GM12878 (cell line): Measurements from ENCODE around the gene ACP4. TPM values are rescaled to one million over a fixed set of nuclear protein-coding genes. Genes with fewer than 3 reads are reported as not detected.

Source experiments
- ATAC-seq: fragments of 200-7000 bp; cut with Tn5 transposase; 3 replicates; pipeline ENCODE4 v1.9.1; 2020; ENCODE audit warnings: mild to moderate bottlenecking, moderate library complexity
- BruUV-seq: library from RNA; stranded (reverse); fragments of 400-500 nt; replicated peaks from 2 replicates; lab custom pipeline; 2021; lab: Mats Ljungman, UMichigan
- CTCF ChIA-PET: fragments of 300-600 bp; sonication (Branson Sonifier 250); formaldehyde crosslinking; extraction: SDS; loops from one replicate; lab custom pipeline; 2021; ENCODE audit warnings: inconsistent platforms; lab: Yijun Ruan, JAX
- POLR2A ChIA-PET: fragments of 350-600 bp; formaldehyde crosslinking; extraction: SDS; loops from one replicate; lab custom pipeline; 2021; ENCODE audit warnings: inconsistent platforms; lab: Charles Lee
- RAD21 ChIA-PET: fragments of 300-600 bp; sonication (Branson Sonifier 250); formaldehyde crosslinking; loops from one replicate; lab custom pipeline; 2023; ENCODE audit warnings: antibody characterized with exemption; ENCODE audit not compliant: unreplicated experiment; lab: Charles Lee
- SMC1A ChIA-PET: fragments of 300-600 bp; sonication (Branson Sonifier 250); formaldehyde crosslinking; loops from one replicate; lab custom pipeline; 2023; ENCODE audit not compliant: unreplicated experiment, uncharacterized antibody; lab: Charles Lee
- DNase-seq: peaks from one replicate; pipeline ENCODE4 v3.0.0-alpha.2; 2011; ENCODE audit warnings: low read depth, low spot score
- FAIRE-seq: peaks from 3 replicates; lab custom pipeline; 2011; peaks lifted over from hg19 to GRCh38; lab: Jason Lieb, UNC
- H2AFZ ChIP-seq: 2 replicates; pipeline ENCODE4 v1.6.0; 2011; ENCODE audit warnings: low read depth, low read length, control low read depth; ENCODE audit not compliant: control insufficient read depth
- H3K27ac ChIP-seq: 2 replicates; pipeline ENCODE4 v1.5.1; 2011; ENCODE audit warnings: control low read depth; ENCODE audit not compliant: control insufficient read depth, insufficient read depth
- H3K27me3 ChIP-seq, 2 experiments: replicated peaks in 1 of 2; 2 replicates each; pipeline versions ENCODE4 v1.6.0 to v1.6.1; 2011; ENCODE audit warnings: low read length in 1 of 2; ENCODE audit not compliant: control insufficient read depth in 2 of 2, insufficient read depth in 2 of 2
- H3K36me3 ChIP-seq, 2 experiments: 2 replicates each; pipeline ENCODE4 v1.5.1; 2011; ENCODE audit warnings: low read length in 1 of 2; ENCODE audit not compliant: control insufficient read depth in 2 of 2, insufficient read depth in 2 of 2
- H3K4me1 ChIP-seq: 2 replicates; pipeline ENCODE4 v1.6.1; 2011; ENCODE audit warnings: mild to moderate bottlenecking, low read length, moderate library complexity, mixed read lengths; ENCODE audit not compliant: control insufficient read depth, insufficient read depth
- H3K4me2 ChIP-seq: 2 replicates; pipeline ENCODE4 v1.6.0; 2011; ENCODE audit warnings: control low read depth; ENCODE audit not compliant: control insufficient read depth, insufficient read depth
- H3K4me3 ChIP-seq: fragments of 200-600 bp; sonication (generic); 2 replicates; pipeline ENCODE4 v1.5.1; 2016
- H3K79me2 ChIP-seq: 2 replicates; pipeline ENCODE4 v1.6.0; 2011; ENCODE audit warnings: low read length; ENCODE audit not compliant: control insufficient read depth, insufficient read depth
- H3K9ac ChIP-seq: 2 replicates; pipeline ENCODE4 v1.8.0; 2011; ENCODE audit warnings: low read length, control low read depth, mixed read lengths; ENCODE audit not compliant: control insufficient read depth, insufficient read depth
- H3K9me3 ChIP-seq: replicated peaks from 3 replicates; pipeline ENCODE4 v1.5.1; 2011; ENCODE audit warnings: mild to moderate bottlenecking, low read length; ENCODE audit not compliant: control insufficient read depth, insufficient read depth
- H4K20me1 ChIP-seq: 2 replicates; pipeline ENCODE4 v1.6.0; 2011; ENCODE audit not compliant: control insufficient read depth, insufficient read depth
- POLR2A ChIP-seq: IDR thresholded peaks from 2 replicates; pipeline ENCODE4 v1.6.1; 2011; ENCODE audit warnings: low read depth, mild to moderate bottlenecking, low read length
- SP1 ChIP-seq: IDR thresholded peaks from one replicate; pipeline ENCODE4 v1.6.1; 2011; ENCODE audit warnings: low read depth, low read length
- WGBS: methylation state at CpG from one replicate; pipeline ENCODE4 v1.1.6; 2016; ENCODE audit warnings: low lambda C conversion rate; ENCODE audit not compliant: insufficient replicate concordance, insufficient coverage; ENCODE audit errors: missing lambda C conversion rate; 5-methylcytosine and 5-hydroxymethylcytosine counted together
- in situ Hi-C: fragments of 300-500 bp; cut with MboI; formaldehyde crosslinking; loops from 9 replicates; pipeline ENCODE4 v1.14.3; 2018; ENCODE audit warnings: mixed read lengths
- intact Hi-C: fragments of 100-400 bp; cut with micrococcal nuclease; formaldehyde crosslinking; loops from one replicate; pipeline ENCODE4 v1.14.2; 2022; ENCODE audit not compliant: unreplicated experiment
- polyA plus RNA-seq, 11 experiments: library from polyadenylated mRNA; depleted of rRNA in 4 of 11; unstranded in 6 of 11; stranded (reverse) in 5 of 11; fragments of >200 nt; fragmentation: Nextera tagmentation in 4 of 11; fragmentation: Illumina TruSeq in 1 of 11; extraction: Ambion mirVana in 4 of 11; extraction: Trizol in 1 of 11; gene quantifications; 1 replicate in 1 of 11; 2 replicates in 10 of 11; pipeline versions ENCODE4 v1.2.1 to v1.2.3, GENCODE V29; 2011 to 2016; ENCODE audit warnings: inconsistent platforms in 2 of 11, missing spikeins in 2 of 11, low read depth in 1 of 11
- total RNA-seq, 4 experiments: library from RNA; depleted of rRNA in 3 of 4; stranded (reverse); fragments of >200 nt in 3 of 4; fragmentation: Illumina TruSeq in 1 of 4; extraction: Trizol in 1 of 4; gene quantifications; 2 replicates each; pipeline versions ENCODE4 v1.2.1 to v1.2.3, GENCODE V29; 2013 to 2021
- TF ChIP-seq, protein P1 (sequence below), 3 experiments: IDR thresholded peaks in 2 of 3; conservative IDR thresholded peaks in 1 of 3; 2 replicates each; pipeline ENCODE4 v1.5.1; 2011; ENCODE audit warnings: low read depth in 3 of 3, low read length in 3 of 3, mild to moderate bottlenecking in 3 of 3, control low read depth in 2 of 3, moderate library complexity in 2 of 3, inconsistent platforms in 1 of 3, mixed read lengths in 1 of 3; ENCODE audit not compliant: control insufficient read depth in 2 of 3, insufficient read depth in 1 of 3; ENCODE audit errors: extremely low read depth in 1 of 3

The ACP4 gene
- total and polyA plus RNA-seq, 10 of the 15 experiments (the other 5 are each of a cell fraction or from before 2014, with no cell fraction given): not detected

DNA sequence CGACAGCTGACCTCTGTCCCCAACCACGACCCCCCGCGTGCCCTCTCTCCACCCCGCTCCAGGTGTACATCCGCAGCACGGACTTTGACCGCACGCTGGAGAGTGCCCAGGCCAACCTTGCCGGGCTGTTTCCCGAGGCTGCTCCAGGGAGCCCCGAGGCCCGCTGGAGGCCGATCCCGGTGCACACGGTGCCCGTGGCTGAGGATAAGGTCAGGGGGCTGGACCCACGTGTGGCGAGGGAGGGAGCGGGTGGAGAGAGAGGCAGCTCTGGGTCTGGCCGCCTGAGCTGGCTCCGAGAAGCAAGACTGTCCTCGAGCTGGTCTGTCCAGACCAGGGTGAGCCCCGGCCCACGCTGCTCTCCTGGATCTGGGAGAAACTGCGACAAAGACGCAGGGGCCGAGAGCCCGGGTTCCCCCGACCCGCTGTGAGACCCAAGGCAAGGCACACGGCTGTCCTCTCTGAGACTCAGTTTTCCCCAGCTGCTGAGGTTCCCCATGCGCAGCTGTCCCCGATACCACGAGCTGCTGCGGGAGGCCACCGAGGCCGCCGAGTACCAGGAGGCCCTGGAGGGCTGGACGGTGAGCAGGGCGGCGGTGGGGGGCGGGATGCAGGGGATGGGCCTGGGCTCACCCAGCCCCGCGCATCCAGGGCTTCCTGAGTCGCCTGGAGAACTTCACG, 1.5 kb downstream of the ACP4 start:
- intact Hi-C loops (no loop called here), in situ Hi-C loops (no loop called here)
- Histone ChIP-seq H3K4me3 (no peak overlapping the region), H3K4me1 (peaks cover 5% of the 10 kb centered on the region), H2AFZ (no peak overlapping the region), H3K79me2 (no peaks in the 10 kb centered on the region), H4K20me1 (no peaks in the 10 kb centered on the region; the same call in 1 of the 2 replicates), H3K4me2 (no peak overlapping the region), H3K36me3 (peaks cover 1 to 5% of the 10 kb centered on the region in 2 experiments; a peak in 3 of 4 replicates), H3K9ac (no peak overlapping the region), H3K27ac (no peak overlapping the region), H3K27me3 (no peaks in the 10 kb centered on the region), H3K9me3 (no peaks in the 10 kb centered on the region)
- ATAC-seq (no peak), FAIRE-seq (no peak), DNase-seq (no peak)
- TF ChIP-seq POLR2A (peak; percentile 64), SP1 (no peak)
- TF ChIP-seq, protein P1, sequence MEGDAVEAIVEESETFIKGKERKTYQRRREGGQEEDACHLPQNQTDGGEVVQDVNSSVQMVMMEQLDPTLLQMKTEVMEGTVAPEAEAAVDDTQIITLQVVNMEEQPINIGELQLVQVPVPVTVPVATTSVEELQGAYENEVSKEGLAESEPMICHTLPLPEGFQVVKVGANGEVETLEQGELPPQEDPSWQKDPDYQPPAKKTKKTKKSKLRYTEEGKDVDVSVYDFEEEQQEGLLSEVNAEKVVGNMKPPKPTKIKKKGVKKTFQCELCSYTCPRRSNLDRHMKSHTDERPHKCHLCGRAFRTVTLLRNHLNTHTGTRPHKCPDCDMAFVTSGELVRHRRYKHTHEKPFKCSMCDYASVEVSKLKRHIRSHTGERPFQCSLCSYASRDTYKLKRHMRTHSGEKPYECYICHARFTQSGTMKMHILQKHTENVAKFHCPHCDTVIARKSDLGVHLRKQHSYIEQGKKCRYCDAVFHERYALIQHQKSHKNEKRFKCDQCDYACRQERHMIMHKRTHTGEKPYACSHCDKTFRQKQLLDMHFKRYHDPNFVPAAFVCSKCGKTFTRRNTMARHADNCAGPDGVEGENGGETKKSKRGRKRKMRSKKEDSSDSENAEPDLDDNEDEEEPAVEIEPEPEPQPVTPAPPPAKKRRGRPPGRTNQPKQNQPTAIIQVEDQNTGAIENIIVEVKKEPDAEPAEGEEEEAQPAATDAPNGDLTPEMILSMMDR (IDR thresholded peaks at IDR 0.05 in 2 of 3, conservative IDR thresholded peaks at IDR 0.05 in 1 of 3; ENCODE audit: control insufficient read depth in 2 of 3, extremely low read depth in 1 of 3, insufficient read depth in 1 of 3, low read depth in 3 of 3, low read length in 3 of 3): no peak
- SMC1A ChIA-PET: interaction anchor here (1.0 to 2.9 kb wide), 2 partner anchors 11 to 130 kb away, joined by 3 to 13 read pairs; no protein-coding TSS in a partner anchor
- RAD21 ChIA-PET: interaction anchor here (6.7 kb wide), 1 partner anchor 130 kb away, joined by 35 read pairs; no protein-coding TSS in a partner anchor
- WGBS: 86% methylated on average over 42 of the region's 47 CpGs
- BruUV-seq: no TSS peak
- POLR2A ChIA-PET: no interaction called here
- CTCF ChIA-PET: interaction anchor here (0.8 to 3.1 kb wide), 3 partner anchors 131 to 435 kb away, joined by 3 to 20 read pairs (median 6); no protein-coding TSS in a partner anchor
